ENCODE results near the gene LRRC27. TPM values are rescaled to one million over a fixed set of nuclear protein-coding genes. Genes with fewer than 3 reads are reported as not detected.

LRRC27 gene
- polyA plus RNA-seq, 3 donors = 3.6 to 12.8 (median 3.6) TPM

DNA sequence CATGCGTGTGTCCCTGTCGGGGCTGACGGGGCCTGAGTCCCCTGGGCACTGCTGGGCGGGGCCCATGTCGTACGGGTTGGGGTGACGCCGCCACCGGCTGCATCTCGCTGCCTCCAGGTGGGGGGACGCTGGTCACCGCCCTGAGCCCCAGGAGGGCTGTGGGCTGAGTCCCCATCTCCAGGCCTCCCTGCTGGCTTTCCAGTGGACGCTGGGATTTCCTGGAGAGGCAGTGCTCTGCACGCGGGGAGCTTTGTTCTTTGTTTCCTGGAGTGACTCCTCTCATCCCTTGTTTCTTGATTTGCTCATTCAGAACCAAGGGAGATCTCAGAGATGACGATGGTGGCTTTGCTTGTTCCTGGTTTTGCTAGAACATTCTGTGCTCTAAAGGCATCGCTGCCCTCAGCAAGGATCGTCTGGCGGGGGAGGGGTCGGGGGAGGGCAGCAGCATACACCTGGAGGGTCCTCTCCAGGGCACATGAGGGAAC lies 86.0 kb downstream of the LRRC27 start:
- H3K9ac ChIP-seq (ENCODE audit: insufficient read depth, low read length, poor library complexity, severe bottlenecking) = peak overlapping the region; percentile 34

GRCh38 chr10:132418527-132419416 lies 86.8 kb downstream of the LRRC27 start:
- intact Hi-C loops (cut with micrococcal nuclease) = no loop called here
- H3K4me3 Mint-ChIP-seq = peak overlapping the region; percentile 43 to 57
- peaks cover 84 to 86% of the 10 kb centered on the region in 2 donors for H3K4me1 ChIP-seq (ENCODE audit: control insufficient read depth in 1 of 2, insufficient read depth in 2 of 2, low read length in 2 of 2)
- peaks cover 55% of the 10 kb centered on the region for H3K79me2 ChIP-seq (ENCODE audit: insufficient read depth, low read length)
- peaks cover 6 to 22% of the 10 kb centered on the region in 2 donors for H3K36me3 ChIP-seq (replicated peaks in 1 of 2; ENCODE audit: control insufficient read depth in 1 of 2, insufficient read depth in 2 of 2, low read length in 2 of 2)
- H3K4me3 ChIP-seq (replicated peaks in 1 of 3; ENCODE audit: low read depth in 2 of 3, low read length in 3 of 3) = peak overlapping the region in 1 of 3 experiments; percentile 42
- no peak overlapping the region for H2AFZ ChIP-seq (ENCODE audit: insufficient read depth, low read depth, low read length, poor library complexity, severe bottlenecking)
- TF ChIP-seq, protein P1, sequence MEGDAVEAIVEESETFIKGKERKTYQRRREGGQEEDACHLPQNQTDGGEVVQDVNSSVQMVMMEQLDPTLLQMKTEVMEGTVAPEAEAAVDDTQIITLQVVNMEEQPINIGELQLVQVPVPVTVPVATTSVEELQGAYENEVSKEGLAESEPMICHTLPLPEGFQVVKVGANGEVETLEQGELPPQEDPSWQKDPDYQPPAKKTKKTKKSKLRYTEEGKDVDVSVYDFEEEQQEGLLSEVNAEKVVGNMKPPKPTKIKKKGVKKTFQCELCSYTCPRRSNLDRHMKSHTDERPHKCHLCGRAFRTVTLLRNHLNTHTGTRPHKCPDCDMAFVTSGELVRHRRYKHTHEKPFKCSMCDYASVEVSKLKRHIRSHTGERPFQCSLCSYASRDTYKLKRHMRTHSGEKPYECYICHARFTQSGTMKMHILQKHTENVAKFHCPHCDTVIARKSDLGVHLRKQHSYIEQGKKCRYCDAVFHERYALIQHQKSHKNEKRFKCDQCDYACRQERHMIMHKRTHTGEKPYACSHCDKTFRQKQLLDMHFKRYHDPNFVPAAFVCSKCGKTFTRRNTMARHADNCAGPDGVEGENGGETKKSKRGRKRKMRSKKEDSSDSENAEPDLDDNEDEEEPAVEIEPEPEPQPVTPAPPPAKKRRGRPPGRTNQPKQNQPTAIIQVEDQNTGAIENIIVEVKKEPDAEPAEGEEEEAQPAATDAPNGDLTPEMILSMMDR (IDR thresholded peaks at IDR 0.05) = no peak
- H3K9me3 ChIP-seq (replicated peaks in 1 of 2; ENCODE audit: control insufficient read depth in 1 of 2, insufficient read depth in 1 of 2, low read length in 2 of 2) = no peaks in the 10 kb centered on the region
- peak overlapping the region; percentile 84 to 96 for H3K27ac ChIP-seq (ENCODE audit: low read depth in 1 of 2, low read length in 2 of 2)
- H4K20me1 ChIP-seq (ENCODE audit: insufficient read depth, low read length) = no peaks in the 10 kb centered on the region
- H3K4me1 Mint-ChIP-seq = peaks cover 78% of the 10 kb centered on the region
- H3K27me3 ChIP-seq (ENCODE audit: control insufficient read depth in 2 of 2, insufficient read depth in 2 of 2, low read length in 2 of 2) = no peaks in the 10 kb centered on the region
- peaks cover 0 to 2% (median 0%) of the 10 kb centered on the region in 7 donors for H3K9me3 Mint-ChIP-seq
- peak overlapping the region; percentile 34 for H3K9ac ChIP-seq (ENCODE audit: insufficient read depth, low read length, poor library complexity, severe bottlenecking)
- no peak for DNase-seq
- H3K36me3 Mint-ChIP-seq = peaks cover 20 to 22% of the 10 kb centered on the region in 2 donors
- no peaks in the 10 kb centered on the region for H3K27me3 Mint-ChIP-seq (ENCODE audit: low read depth in 3 of 3)
- WGBS (ENCODE audit: insufficient coverage) = 54% methylated on average over 11 of the region's 18 CpGs
- H3K4me2 ChIP-seq (replicated peaks; ENCODE audit: extremely low read depth, low read length, poor library complexity, severe bottlenecking) = peak overlapping the region; percentile 51
- H3K27ac Mint-ChIP-seq = peak overlapping the region; percentile 79 to 92 (median 91)

More for the DNA sequence above, 86.0 kb downstream of the LRRC27 start:
- TF ChIP-seq, protein P1 (IDR thresholded peaks at IDR 0.05) = no peak
- peaks cover 82 to 85% of the 10 kb centered on the region in 2 donors for H3K4me1 ChIP-seq (ENCODE audit: control insufficient read depth in 1 of 2, insufficient read depth in 2 of 2, low read length in 2 of 2)
- Mint-ChIP-seq H3K4me1 (peaks cover 72% of the 10 kb centered on the region), H3K36me3 (peaks cover 22 to 25% of the 10 kb centered on the region in 2 donors), H3K4me3 (peak overlapping the region; percentile 31 to 57), H3K27me3 (ENCODE audit: low read depth in 3 of 3) (peaks cover 0 to 1% (median 0%) of the 10 kb centered on the region in 3 donors), H3K27ac (peak overlapping the region; percentile 79 to 92 (median 91)), H3K9me3 (peaks cover 0 to 2% (median 0%) of the 10 kb centered on the region in 7 donors)
- H2AFZ ChIP-seq (ENCODE audit: insufficient read depth, low read depth, low read length, poor library complexity, severe bottlenecking) = peak overlapping the region; percentile 8
- H3K79me2 ChIP-seq (ENCODE audit: insufficient read depth, low read length) = peaks cover 62% of the 10 kb centered on the region
- H3K4me3 ChIP-seq (replicated peaks in 1 of 3; ENCODE audit: low read depth in 2 of 3, low read length in 3 of 3) = peak overlapping the region in 1 of 3 experiments; percentile 42
- DNase-seq = peak in 2 of 3 donors; percentile 41 to 46
- no peaks in the 10 kb centered on the region for H3K9me3 ChIP-seq (replicated peaks in 1 of 2; ENCODE audit: control insufficient read depth in 1 of 2, insufficient read depth in 1 of 2, low read length in 2 of 2)
- peak overlapping the region; percentile 84 to 96 for H3K27ac ChIP-seq (ENCODE audit: low read depth in 1 of 2, low read length in 2 of 2)
- intact Hi-C loops (cut with micrococcal nuclease) = no loop called here
- peaks cover 8 to 22% of the 10 kb centered on the region in 2 donors for H3K36me3 ChIP-seq (replicated peaks in 1 of 2; ENCODE audit: control insufficient read depth in 1 of 2, insufficient read depth in 2 of 2, low read length in 2 of 2)
- no peaks in the 10 kb centered on the region for H3K27me3 ChIP-seq (ENCODE audit: control insufficient read depth in 2 of 2, insufficient read depth in 2 of 2, low read length in 2 of 2)
- H3K4me2 ChIP-seq (replicated peaks; ENCODE audit: extremely low read depth, low read length, poor library complexity, severe bottlenecking) = peak overlapping the region; percentile 51
- WGBS (ENCODE audit: insufficient coverage) = 38% methylated on average over 8 of the region's 20 CpGs
- no peaks in the 10 kb centered on the region for H4K20me1 ChIP-seq (ENCODE audit: insufficient read depth, low read length)
